D721Med (cell line): Measurements from ENCODE around the gene PLGRKT.
"Not testable (repeated sequence)": the region's sequence is repeated elsewhere in the genome, so short reads cannot be mapped to it uniquely, and the experiment has no call there.

Experiments used
- DNase-seq: peaks from one replicate; pipeline ENCODE4 v3.0.0; 2011; ENCODE audit warnings: low spot score; ENCODE audit not compliant: insufficient read length
- FAIRE-seq: peaks from 2 replicates; lab custom pipeline; 2011; peaks lifted over from hg19 to GRCh38; lab: Jason Lieb, UNC
- CTCF ChIP-seq: IDR thresholded peaks from 2 replicates; pipeline ENCODE4 v1.5.1; 2012; ENCODE audit warnings: mild to moderate bottlenecking, control low read depth; ENCODE audit not compliant: insufficient read depth; ENCODE audit errors: missing control alignments

The PLGRKT gene

GRCh38 chr9:5480919-5481318 lies 43.2 kb upstream of the PLGRKT start:
- no peak for TF ChIP-seq CTCF
- DNase-seq (no peak), FAIRE-seq (no peak)

GRCh38 chr9:5479994-5480694 lies 42.4 kb upstream of the PLGRKT start:
- FAIRE-seq (no peak), DNase-seq (no peak)
- TF ChIP-seq CTCF: no peak

DNA sequence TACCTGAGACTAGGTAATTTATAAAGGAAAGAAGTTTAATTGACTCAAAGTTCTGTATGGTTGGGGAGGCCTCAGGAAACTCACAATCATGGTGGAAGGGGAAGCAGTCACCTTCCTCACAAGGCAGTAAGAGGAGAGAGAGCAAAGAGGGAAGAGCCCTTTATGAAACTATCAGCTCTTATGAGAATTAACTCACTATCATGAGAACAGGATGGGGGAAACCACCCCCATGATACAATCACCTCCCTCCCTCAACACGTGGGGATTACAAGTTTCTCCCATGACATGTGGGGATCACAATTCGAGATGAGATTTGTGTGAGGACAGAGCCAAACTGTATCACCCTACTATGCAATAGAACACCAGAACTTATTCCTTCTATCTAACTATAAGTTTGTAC lies 40.5 kb upstream of the PLGRKT start:
- FAIRE-seq: no peak
- no peak for TF ChIP-seq CTCF
- no peak for DNase-seq

- not testable (repeated sequence) for DNase-seq, FAIRE-seq
Observed at GRCh38 chr9:5475611-5476010, 37.9 kb upstream of the PLGRKT start.

GRCh38 chr9:5470816-5471215 lies 33.1 kb upstream of the PLGRKT start:
- no peak for TF ChIP-seq CTCF
- DNase-seq (no peak), FAIRE-seq (no peak)

DNA sequence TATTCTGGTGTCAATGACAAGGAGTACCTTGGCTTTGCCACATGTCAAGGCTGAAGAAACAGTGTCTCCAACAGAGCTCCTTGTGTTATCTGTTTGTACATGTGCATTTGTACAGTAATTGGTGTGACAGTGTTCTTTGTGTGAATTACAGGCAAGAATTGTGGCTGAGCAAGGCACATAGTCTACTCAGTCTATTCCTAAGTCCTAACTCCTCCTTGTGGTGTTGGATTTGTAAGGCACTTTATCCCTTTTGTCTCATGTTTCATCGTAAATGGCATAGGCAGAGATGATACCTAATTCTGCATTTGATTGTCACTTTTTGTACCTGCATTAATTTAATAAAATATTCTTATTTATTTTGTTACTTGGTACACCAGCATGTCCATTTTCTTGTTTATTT lies 32.4 kb upstream of the PLGRKT start:
- FAIRE-seq: no peak
- TF ChIP-seq CTCF: no peak
- DNase-seq: no peak

- FAIRE-seq: no peak
Observed at GRCh38 chr9:5468850-5469249, 31.1 kb upstream of the PLGRKT start.

More at GRCh38 chr9:5468850-5469249, 31.1 kb upstream of the PLGRKT start:
- no peak for DNase-seq
- no peak for TF ChIP-seq CTCF
